ENCODE results near the gene SEMA3B.

DNA sequence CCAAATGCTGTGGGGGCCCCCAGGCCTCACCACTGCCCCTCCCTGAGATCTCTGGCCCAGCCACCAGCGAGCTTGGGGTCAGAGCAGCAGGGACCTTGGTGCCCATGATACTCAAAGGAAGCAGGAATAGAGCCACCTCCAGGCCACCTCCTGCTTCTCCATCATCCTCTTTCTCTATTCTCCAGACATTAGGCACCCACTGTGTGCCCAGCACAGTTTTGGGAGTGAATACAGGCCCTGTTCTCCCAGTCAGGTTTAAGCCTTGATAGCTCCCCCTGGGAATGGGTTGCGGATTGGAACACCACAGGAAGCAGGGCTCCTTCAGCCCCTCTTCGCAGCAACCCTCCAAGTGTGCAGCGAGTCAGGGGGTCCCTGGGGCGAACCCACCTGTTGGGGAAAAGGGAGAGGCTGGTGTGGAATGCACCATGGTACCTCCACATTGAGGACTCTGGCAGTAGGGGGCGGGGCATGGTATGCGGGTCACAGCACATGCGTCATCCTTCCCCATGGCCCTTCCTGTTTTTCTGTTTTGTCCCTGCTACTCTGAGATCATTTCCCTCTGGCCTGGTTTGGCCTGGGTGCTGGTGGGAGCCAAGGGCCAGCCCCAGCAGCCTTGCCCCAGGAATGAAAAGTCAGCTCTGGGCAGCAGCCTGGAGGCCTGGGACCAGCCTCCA is 14.2 kb upstream of the SEMA3B start:
- TF ChIP-seq POLR2AphosphoS5 (IDR thresholded peaks at IDR 0.05; ENCODE audit: low read depth, low read length) = no peak
- no peak for TF ChIP-seq POLR2A (IDR thresholded peaks at IDR 0.05; ENCODE audit: low read depth, low read length)
- TF ChIP-seq SPI1 (IDR thresholded peaks at IDR 0.05; ENCODE audit: low read depth, low read length) = no peak
